ENCODE data around the gene CDKN1A. TPM values are rescaled to one million over a fixed set of nuclear protein-coding genes. Genes with fewer than 3 reads are reported as not detected.

CDKN1A gene
- total and polyA plus RNA-seq, 10 of the 15 experiments (the other 5 are each of a cell fraction or from before 2014, with no cell fraction given) = 25.2 to 637 (median 216) TPM

DNA sequence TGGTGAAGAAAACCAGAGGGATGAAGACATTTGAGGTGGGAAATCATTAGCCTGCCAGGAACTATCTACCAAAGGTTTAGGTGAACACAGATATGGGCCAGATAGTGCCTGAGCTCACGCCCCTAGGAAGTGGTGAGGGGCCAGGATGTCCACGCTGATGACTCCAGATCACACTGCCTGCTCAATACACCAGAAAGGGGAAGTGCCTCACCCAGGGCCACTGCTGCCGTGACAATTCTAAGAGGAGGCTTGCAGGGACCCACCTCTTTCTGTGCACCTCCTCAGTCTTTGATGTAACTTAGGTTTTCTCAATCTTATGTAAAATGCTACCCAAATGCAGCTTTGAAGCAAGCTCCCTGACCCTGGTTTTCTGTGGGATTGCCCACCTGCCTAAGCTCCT, 13.7 kb downstream of the CDKN1A start:
- Histone ChIP-seq H3K4me3 (no peak overlapping the region), H3K36me3 (ENCODE audit: control insufficient read depth in 2 of 2, insufficient read depth in 2 of 2, low read length in 1 of 2) (peaks cover 0 to under 1% of the 10 kb centered on the region in 2 experiments; a peak in 1 of 4 replicates), H3K4me1 (ENCODE audit: control insufficient read depth, insufficient read depth, low read length) (peaks cover 16% of the 10 kb centered on the region), H3K9me3 (replicated peaks; ENCODE audit: control insufficient read depth, insufficient read depth, low read length) (no peaks in the 10 kb centered on the region), H2AFZ (ENCODE audit: control insufficient read depth, low read depth, low read length) (peak overlapping the region; percentile 69), H3K4me2 (ENCODE audit: control insufficient read depth, insufficient read depth) (peak overlapping the region; percentile 41; the same call in 1 of the 2 replicates), H3K79me2 (ENCODE audit: control insufficient read depth, insufficient read depth, low read length) (no peaks in the 10 kb centered on the region), H3K27ac (ENCODE audit: control insufficient read depth, insufficient read depth) (0 out of 2 replicates have a peak overlapping the region, but pooled peaks have one; percentile 24), H3K9ac (ENCODE audit: control insufficient read depth, insufficient read depth, low read length) (no peak overlapping the region; the same call in 1 of the 2 replicates), H4K20me1 (ENCODE audit: control insufficient read depth, insufficient read depth) (no peaks in the 10 kb centered on the region), H3K27me3 (replicated peaks in 1 of 2; ENCODE audit: control insufficient read depth in 2 of 2, insufficient read depth in 2 of 2, low read length in 1 of 2) (no peaks in the 10 kb centered on the region)
- DNase-seq (ENCODE audit: low read depth, low spot score) (no peak), FAIRE-seq (peak; percentile 90), ATAC-seq (peak; percentile 88)
- no TSS peak for BruUV-seq (replicated peaks)
- in situ Hi-C loops (cut with MboI) (no loop called here), intact Hi-C loops (cut with micrococcal nuclease; ENCODE audit: unreplicated experiment) (no loop called here)
- ChIA-PET SMC1A (ENCODE audit: uncharacterized antibody, unreplicated experiment) (interaction anchor here (0.8 to 1.3 kb wide), 4 partner anchors 32 to 66 kb away, joined by 3 to 4 read pairs (median 3); no protein-coding TSS in a partner anchor), RAD21 (ENCODE audit: unreplicated experiment) (interaction anchor here (0.8 to 1.1 kb wide), 4 partner anchors 10 to 78 kb away, joined by 3 to 4 read pairs (median 4); no protein-coding TSS in a partner anchor), CTCF (interaction anchor here (0.8 to 1.3 kb wide), 6 partner anchors 9 to 91 kb away, joined by 3 to 8 read pairs (median 4); no protein-coding TSS in a partner anchor), POLR2A (interaction anchor here (0.8 to 1.6 kb wide), 5 partner anchors 24 to 146 kb away, joined by 3 to 5 read pairs (median 3); no protein-coding TSS in a partner anchor)
- 3% methylated on average over 3 of the region's 3 CpGs for WGBS (ENCODE audit: insufficient coverage, insufficient replicate concordance, low lambda C conversion rate, missing lambda C conversion rate)
- TF ChIP-seq TARDBP (IDR thresholded peaks at IDR 0.05; ENCODE audit: borderline replicate concordance) = no peak
- TF ChIP-seq, protein P1, sequence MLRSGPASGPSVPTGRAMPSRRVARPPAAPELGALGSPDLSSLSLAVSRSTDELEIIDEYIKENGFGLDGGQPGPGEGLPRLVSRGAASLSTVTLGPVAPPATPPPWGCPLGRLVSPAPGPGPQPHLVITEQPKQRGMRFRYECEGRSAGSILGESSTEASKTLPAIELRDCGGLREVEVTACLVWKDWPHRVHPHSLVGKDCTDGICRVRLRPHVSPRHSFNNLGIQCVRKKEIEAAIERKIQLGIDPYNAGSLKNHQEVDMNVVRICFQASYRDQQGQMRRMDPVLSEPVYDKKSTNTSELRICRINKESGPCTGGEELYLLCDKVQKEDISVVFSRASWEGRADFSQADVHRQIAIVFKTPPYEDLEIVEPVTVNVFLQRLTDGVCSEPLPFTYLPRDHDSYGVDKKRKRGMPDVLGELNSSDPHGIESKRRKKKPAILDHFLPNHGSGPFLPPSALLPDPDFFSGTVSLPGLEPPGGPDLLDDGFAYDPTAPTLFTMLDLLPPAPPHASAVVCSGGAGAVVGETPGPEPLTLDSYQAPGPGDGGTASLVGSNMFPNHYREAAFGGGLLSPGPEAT (IDR thresholded peaks at IDR 0.05; ENCODE audit: low read depth) = no peak
- TF ChIP-seq IKZF2 (IDR thresholded peaks at IDR 0.05) = peak in 1 of 2 experiments; percentile 31; a peak in 1 of 4 replicates
- peak in 1 of 2 experiments; percentile 20; a peak in 1 of 4 replicates for TF ChIP-seq ETV6 (conservative IDR thresholded peaks at IDR 0.05 in 1 of 2, IDR thresholded peaks at IDR 0.05 in 1 of 2; ENCODE audit: borderline replicate concordance in 1 of 2, low read depth in 1 of 2)
- TF ChIP-seq EED (IDR thresholded peaks at IDR 0.05; ENCODE audit: low read depth) = peak; percentile 17; the same call in 1 of the 2 replicates
- TF ChIP-seq IRF4 (IDR thresholded peaks at IDR 0.05; ENCODE audit: low read depth, low read length) = 0 out of 2 replicates have a peak, but pooled peaks have one; percentile 23
- TF ChIP-seq BHLHE40 (IDR thresholded peaks at IDR 0.05; ENCODE audit: borderline replicate concordance in 1 of 2, low read depth in 2 of 2, low read length in 1 of 2) = peak in 1 of 2 experiments; percentile 19; a peak in 1 of 4 replicates
- 0 out of 2 replicates have a peak, but pooled peaks have one; percentile 37 for TF ChIP-seq MTA2 (IDR thresholded peaks at IDR 0.05; ENCODE audit: low read depth)
- peak; percentile 40; the same call in 1 of the 2 replicates for TF ChIP-seq RUNX3 (IDR thresholded peaks at IDR 0.05; ENCODE audit: low read length)
- TF ChIP-seq SPI1 (IDR thresholded peaks at IDR 0.05; ENCODE audit: borderline replicate concordance, insufficient read depth, low read depth, low read length) = peak; percentile 100
- 0 out of 2 replicates have a peak, but pooled peaks have one; percentile 45 for TF ChIP-seq DPF2 (IDR thresholded peaks at IDR 0.05)
- peak; percentile 51; the same call in 1 of the 2 replicates for TF ChIP-seq IKZF1 (conservative IDR thresholded peaks at IDR 0.05)
- TF ChIP-seq SRF (IDR thresholded peaks at IDR 0.05; ENCODE audit: low read depth in 2 of 2, low read length in 2 of 2) = no peak
- peak; percentile 10; the same call in 1 of the 2 replicates for TF ChIP-seq PAX5 (IDR thresholded peaks at IDR 0.05; ENCODE audit: borderline replicate concordance, low read depth, low read length)
- no peak for TF ChIP-seq SREBF2 (IDR thresholded peaks at IDR 0.05; ENCODE audit: low read length)
